Rectal smooth muscle tissue (tissue), 1 donor: ENCODE measurements around the gene CD40.

ENCODE experiments used
- H3K27ac ChIP-seq: one replicate; pipeline ENCODE4 v1.7.0; 2013; ENCODE audit warnings: low read depth, low read length, inconsistent platforms
- H3K27me3 ChIP-seq: one replicate; pipeline ENCODE4 v1.7.0; 2013; ENCODE audit warnings: low read length; ENCODE audit not compliant: control insufficient read depth, insufficient read depth
- H3K36me3 ChIP-seq: one replicate; pipeline ENCODE4 v1.7.0; 2013; ENCODE audit warnings: low read length; ENCODE audit not compliant: control insufficient read depth, insufficient read depth
- H3K4me1 ChIP-seq: one replicate; pipeline ENCODE4 v1.7.0; 2013; ENCODE audit warnings: low read length; ENCODE audit not compliant: control insufficient read depth, insufficient read depth
- H3K4me3 ChIP-seq: one replicate; pipeline ENCODE4 v1.7.0; 2013; ENCODE audit warnings: low read length
- H3K9ac ChIP-seq: one replicate; pipeline ENCODE4 v1.7.0; 2013; ENCODE audit warnings: low read length

CD40 gene

GRCh38 chr20:46176739-46177378 lies 58.7 kb downstream of the CD40 start:
- Histone ChIP-seq H3K27me3 (peaks cover 18% of the 10 kb centered on the region), H3K4me1 (no peaks in the 10 kb centered on the region), H3K4me3 (no peak overlapping the region), H3K9ac (no peak overlapping the region), H3K36me3 (no peaks in the 10 kb centered on the region), H3K27ac (no peak overlapping the region)

- Histone ChIP-seq H3K27me3 (peaks cover 16% of the 10 kb centered on the region), H3K9ac (no peak overlapping the region), H3K4me1 (no peaks in the 10 kb centered on the region), H3K36me3 (no peaks in the 10 kb centered on the region), H3K4me3 (no peak overlapping the region), H3K27ac (no peak overlapping the region)
Observed at GRCh38 chr20:46177768-46178167, 59.7 kb downstream of the CD40 start.

- no peak overlapping the region for H3K27ac ChIP-seq
- no peaks in the 10 kb centered on the region for H3K36me3 ChIP-seq
- H3K4me1 ChIP-seq = no peaks in the 10 kb centered on the region
- no peak overlapping the region for H3K9ac ChIP-seq
- no peak overlapping the region for H3K4me3 ChIP-seq
- H3K27me3 ChIP-seq = peaks cover 7% of the 10 kb centered on the region
Observed at GRCh38 chr20:46178891-46179290, 60.8 kb downstream of the CD40 start.
